ENCODE data around the gene DRAP1. TPM values are rescaled to one million over a fixed set of nuclear protein-coding genes. Genes with fewer than 3 reads are reported as not detected.

DRAP1 gene
- total RNA-seq, 2 experiments from 2014 or later, result 68.2 to 93.2 TPM

- TF ChIP-seq, protein P1, sequence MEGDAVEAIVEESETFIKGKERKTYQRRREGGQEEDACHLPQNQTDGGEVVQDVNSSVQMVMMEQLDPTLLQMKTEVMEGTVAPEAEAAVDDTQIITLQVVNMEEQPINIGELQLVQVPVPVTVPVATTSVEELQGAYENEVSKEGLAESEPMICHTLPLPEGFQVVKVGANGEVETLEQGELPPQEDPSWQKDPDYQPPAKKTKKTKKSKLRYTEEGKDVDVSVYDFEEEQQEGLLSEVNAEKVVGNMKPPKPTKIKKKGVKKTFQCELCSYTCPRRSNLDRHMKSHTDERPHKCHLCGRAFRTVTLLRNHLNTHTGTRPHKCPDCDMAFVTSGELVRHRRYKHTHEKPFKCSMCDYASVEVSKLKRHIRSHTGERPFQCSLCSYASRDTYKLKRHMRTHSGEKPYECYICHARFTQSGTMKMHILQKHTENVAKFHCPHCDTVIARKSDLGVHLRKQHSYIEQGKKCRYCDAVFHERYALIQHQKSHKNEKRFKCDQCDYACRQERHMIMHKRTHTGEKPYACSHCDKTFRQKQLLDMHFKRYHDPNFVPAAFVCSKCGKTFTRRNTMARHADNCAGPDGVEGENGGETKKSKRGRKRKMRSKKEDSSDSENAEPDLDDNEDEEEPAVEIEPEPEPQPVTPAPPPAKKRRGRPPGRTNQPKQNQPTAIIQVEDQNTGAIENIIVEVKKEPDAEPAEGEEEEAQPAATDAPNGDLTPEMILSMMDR (conservative IDR thresholded peaks at IDR 0.05; ENCODE audit: low read length), result no peak
- no peak for TF ChIP-seq EZH2phosphoT487 (IDR thresholded peaks at IDR 0.05; ENCODE audit: borderline replicate concordance, low read depth, low read length)
- Histone ChIP-seq H3K4me3 (ENCODE audit: low read depth, low read length, poor library complexity, severe bottlenecking) (no peak overlapping the region), H3K9me2 (ENCODE audit: insufficient read depth, low read length) (no peaks in the 10 kb centered on the region), H3K9me3 (ENCODE audit: low read length) (no peaks in the 10 kb centered on the region), H3K4me2 (ENCODE audit: low read length) (no peak overlapping the region), H2AFZ (ENCODE audit: low read length) (no peak overlapping the region), H3K36me3 (ENCODE audit: insufficient read depth, low read length) (no peaks in the 10 kb centered on the region), H3K79me2 (ENCODE audit: insufficient read depth, low read depth, low read length) (peaks cover 11% of the 10 kb centered on the region; the same call in 1 of the 2 replicates), H4K20me1 (ENCODE audit: insufficient read depth, low read length) (no peaks in the 10 kb centered on the region), H3K27ac (ENCODE audit: low read depth, low read length, poor library complexity, severe bottlenecking) (no peak overlapping the region), H3K4me1 (ENCODE audit: insufficient read depth, low read length, poor library complexity, severe bottlenecking) (peaks cover 22% of the 10 kb centered on the region)
- DNase-seq (ENCODE audit: low spot score), result no peak
- BruUV-seq (replicated peaks), result no TSS peak
- POLR2A ChIA-PET, result no interaction called here
- intact Hi-C loops (cut with micrococcal nuclease; ENCODE audit: unreplicated experiment), result no loop called here
- CTCF ChIA-PET (ENCODE audit: unreplicated experiment), result no interaction called here
Measured at GRCh38 chr11:65917077-65917433, 2.2 kb upstream of the DRAP1 start.

- CTCF ChIA-PET (ENCODE audit: unreplicated experiment), result no interaction called here
- no peaks in the 10 kb centered on the region for H3K9me2 ChIP-seq (ENCODE audit: insufficient read depth, low read length)
- no peaks in the 10 kb centered on the region for H3K9me3 ChIP-seq (ENCODE audit: low read length)
- peaks cover 3% of the 10 kb centered on the region; the same call in 1 of the 2 replicates for H3K36me3 ChIP-seq (ENCODE audit: insufficient read depth, low read length)
- BruUV-seq (replicated peaks), result no TSS peak
- peak overlapping the region; percentile 81 for H3K4me2 ChIP-seq (ENCODE audit: low read length)
- peaks cover 11% of the 10 kb centered on the region; the same call in 1 of the 2 replicates for H3K79me2 ChIP-seq (ENCODE audit: insufficient read depth, low read depth, low read length)
- H3K4me3 ChIP-seq (ENCODE audit: low read depth, low read length, poor library complexity, severe bottlenecking), result peak overlapping the region; percentile 85
- peaks cover 22% of the 10 kb centered on the region for H3K4me1 ChIP-seq (ENCODE audit: insufficient read depth, low read length, poor library complexity, severe bottlenecking)
- POLR2A ChIA-PET, result interaction anchor here (0.6 kb wide), 1 partner anchor 69 kb away, joined by 3 read pairs; no protein-coding TSS in a partner anchor
- H3K27ac ChIP-seq (ENCODE audit: low read depth, low read length, poor library complexity, severe bottlenecking), result no peak overlapping the region
- no peak overlapping the region for H2AFZ ChIP-seq (ENCODE audit: low read length)
- H4K20me1 ChIP-seq (ENCODE audit: insufficient read depth, low read length), result no peaks in the 10 kb centered on the region
- intact Hi-C loops (cut with micrococcal nuclease; ENCODE audit: unreplicated experiment), result loop anchor here (2.0 kb wide), 3 partner anchors 17 to 59 kb away; partner anchors contain the start of genes CCDC85B, CFL1 and FOSL1
- TF ChIP-seq, protein P1 (conservative IDR thresholded peaks at IDR 0.05; ENCODE audit: low read length), result no peak
- no peak for TF ChIP-seq EZH2phosphoT487 (IDR thresholded peaks at IDR 0.05; ENCODE audit: borderline replicate concordance, low read depth, low read length)
- DNase-seq (ENCODE audit: low spot score), result no peak
Measured at GRCh38 chr11:65917434-65918210, 1.6 kb upstream of the DRAP1 start.

All from OCI-LY7 (cell line).